HG02981 (cell line): ENCODE data around the gene WDR55.
"Not testable (repeated sequence)": the region's sequence is repeated elsewhere in the genome, so short reads cannot be mapped to it uniquely, and the experiment has no call there.

Source experiments
- ATAC-seq: cut with Tn5 transposase; IDR thresholded peaks from one replicate; pipeline ENCODE4 v1.9.1; 2021; ENCODE audit warnings: mild to moderate bottlenecking, moderate library complexity; ENCODE audit not compliant: unreplicated experiment

Gene WDR55

GRCh38 chr5:140664359-140665119, at the start of gene WDR55:
Gene WDR55, plus strand, starts transcription at chr5:140664904. Its CDS starts 9 bp downstream, at chr5:140664913.
- peak; percentile 97 for ATAC-seq

GRCh38 chr5:140622301-140622700, 42.4 kb upstream of the WDR55 start:
- ATAC-seq: no peak

GRCh38 chr5:140623061-140623460, 41.6 kb upstream of the WDR55 start:
- not testable (repeated sequence) for ATAC-seq

GRCh38 chr5:140624886-140625285, 39.8 kb upstream of the WDR55 start:
- ATAC-seq: not testable (repeated sequence)

GRCh38 chr5:140627972-140628371, 36.7 kb upstream of the WDR55 start:
- ATAC-seq: no peak

GRCh38 chr5:140628711-140629110, 36.0 kb upstream of the WDR55 start:
- ATAC-seq: no peak

GRCh38 chr5:140630292-140631035, 34.2 kb upstream of the WDR55 start:
- ATAC-seq: no peak

- ATAC-seq: no peak
Observed at GRCh38 chr5:140631036-140631417, 33.7 kb upstream of the WDR55 start.

GRCh38 chr5:140631831-140632365, 32.8 kb upstream of the WDR55 start:
- peak; percentile 25 for ATAC-seq

GRCh38 chr5:140632366-140633020, 32.2 kb upstream of the WDR55 start:
- peak; percentile 39 for ATAC-seq

- ATAC-seq: no peak
Observed at GRCh38 chr5:140633021-140633471, 31.7 kb upstream of the WDR55 start, which contains the start of gene CD14. Gene CD14, minus strand, starts transcription at chr5:140633175. Its CDS starts 104 bp downstream, at chr5:140633071.

GRCh38 chr5:140633501-140633900, 31.2 kb upstream of the WDR55 start:
- no peak for ATAC-seq

- ATAC-seq: no peak
Observed at GRCh38 chr5:140634103-140634502, 30.6 kb upstream of the WDR55 start.

- ATAC-seq: no peak
Observed at GRCh38 chr5:140635291-140636257, 29.1 kb upstream of the WDR55 start.

GRCh38 chr5:140637371-140638100, 27.2 kb upstream of the WDR55 start:
- no peak for ATAC-seq

- ATAC-seq: not testable (repeated sequence)
Observed at GRCh38 chr5:140638898-140639147, 25.9 kb upstream of the WDR55 start.

GRCh38 chr5:140639148-140639981, 25.3 kb upstream of the WDR55 start, which contains the start of gene TMCO6:
Gene TMCO6, plus strand, starts transcription at chr5:140639451. Its CDS starts 77 bp downstream, at chr5:140639528.
- ATAC-seq: peak; percentile 96

- no peak for ATAC-seq
Observed at GRCh38 chr5:140641716-140642115, 23.0 kb upstream of the WDR55 start.

- no peak for ATAC-seq
Observed at GRCh38 chr5:140642718-140643117, 22.0 kb upstream of the WDR55 start.
